HepG2 (cell line): ENCODE results near the gene CACNG7. TPM values are rescaled to one million over a fixed set of nuclear protein-coding genes. Genes with fewer than 3 reads are reported as not detected.

ENCODE experiments used
- ATAC-seq: fragments of 200-7000 bp; cut with Tn5 transposase; 3 replicates; pipeline ENCODE4 v1.9.1; 2020; ENCODE audit warnings: mild to moderate bottlenecking, moderate library complexity
- BruUV-seq: library from RNA; stranded (reverse); fragments of 400-500 nt; replicated peaks from 2 replicates; lab custom pipeline; 2021; lab: Mats Ljungman, UMichigan
- CTCF ChIA-PET: fragments of 300-600 bp; formaldehyde crosslinking; extraction: SDS; loops from one replicate; lab custom pipeline; 2021; ENCODE audit warnings: low total read pairs, inconsistent platforms, low intra/inter-chr PET ratio; lab: Yijun Ruan, JAX
- POLR2A ChIA-PET: fragments of 350-600 bp; sonication (Branson Sonifier 250); formaldehyde crosslinking; loops from one replicate; lab custom pipeline; 2020; ENCODE audit warnings: antibody characterized with exemption, inconsistent platforms; lab: Yijun Ruan, JAX
- DNase-seq: peaks from one replicate; pipeline ENCODE4 v3.0.0-alpha.2; 2015; ENCODE audit warnings: low spot score
- FAIRE-seq: peaks from 3 replicates; lab custom pipeline; 2011; peaks lifted over from hg19 to GRCh38; lab: Jason Lieb, UNC
- H2AFZ ChIP-seq: one replicate; pipeline ENCODE4 v1.6.1; 2011; ENCODE audit warnings: low read length, inconsistent platforms
- H3K27ac ChIP-seq: fragments of 300-600 bp; 3 replicates; pipeline ENCODE4 v1.8.0; 2011; ENCODE audit warnings: mixed run types, mild to moderate bottlenecking, mixed read lengths, low read length, inconsistent platforms; ENCODE audit not compliant: insufficient read depth; ENCODE audit errors: extremely low read length
- H3K27me3 ChIP-seq, 2 experiments: fragments of 200-600 bp in 1 of 2; 2 replicates in 1 of 2; 3 replicates in 1 of 2; pipeline versions ENCODE4 v1.6.0 to v1.8.0; 2011; ENCODE audit warnings: low read length in 2 of 2, mild to moderate bottlenecking in 2 of 2, moderate library complexity in 2 of 2, inconsistent platforms in 1 of 2; ENCODE audit not compliant: insufficient read depth in 2 of 2, control insufficient read depth in 1 of 2
- H3K36me3 ChIP-seq, 2 experiments: fragments of 200-600 bp in 1 of 2; replicated peaks in 1 of 2; 2 replicates in 1 of 2; 3 replicates in 1 of 2; pipeline versions ENCODE4 v1.5.1 to v1.8.0; 2011; ENCODE audit warnings: low read length in 2 of 2, inconsistent platforms in 1 of 2; ENCODE audit not compliant: insufficient read depth in 2 of 2, control insufficient read depth in 1 of 2
- H3K4me1 ChIP-seq: 2 replicates; pipeline ENCODE4 v1.5.1; 2012; ENCODE audit warnings: low read length, inconsistent platforms; ENCODE audit not compliant: insufficient read depth
- H3K4me2 ChIP-seq: 2 replicates; pipeline ENCODE4 v1.6.0; 2011; ENCODE audit warnings: low read depth, low read length, inconsistent platforms
- H3K4me3 ChIP-seq, 3 experiments: fragments of 200-600 bp in 1 of 3; sonication (generic), shearing (Covaris generic) in 1 of 3; replicated peaks in 1 of 3; 2 replicates each; pipeline ENCODE4 v1.5.1; 2011 to 2016; ENCODE audit warnings: low read length in 3 of 3, inconsistent platforms in 2 of 3, low read depth in 2 of 3, mild to moderate bottlenecking in 2 of 3, control low read depth in 1 of 3, mixed read lengths in 1 of 3; ENCODE audit not compliant: insufficient read depth in 1 of 3
- H3K79me2 ChIP-seq: one replicate; pipeline ENCODE4 v1.6.1; 2011; ENCODE audit warnings: low read length, inconsistent platforms; ENCODE audit not compliant: insufficient read depth
- H3K9ac ChIP-seq: 2 replicates; pipeline ENCODE4 v1.6.0; 2011; ENCODE audit warnings: mild to moderate bottlenecking, low read depth, low read length, inconsistent platforms; ENCODE audit not compliant: insufficient read depth
- H3K9me3 ChIP-seq: 2 replicates; pipeline ENCODE4 v1.5.1; 2012; ENCODE audit warnings: mild to moderate bottlenecking, low read length
- H4K20me1 ChIP-seq: 2 replicates; pipeline ENCODE4 v1.6.0; 2011; ENCODE audit warnings: inconsistent platforms, mild to moderate bottlenecking, low read length, moderate library complexity; ENCODE audit not compliant: insufficient read depth
- AKAP8 ChIP-seq: sonication (generic); formaldehyde crosslinking; IDR thresholded peaks from 2 replicates; pipeline ENCODE4 v1.5.1; 2020; ENCODE audit warnings: mild to moderate bottlenecking, missing genetic modification reagents
- GATAD1 ChIP-seq: IDR thresholded peaks from 2 replicates; pipeline ENCODE4 v1.6.1; 2016; ENCODE audit warnings: missing genetic modification reagents, missing compliant biosample characterization
- HNRNPUL1 ChIP-seq: fragments of 200-400 bp; formaldehyde crosslinking; IDR thresholded peaks from 2 replicates; pipeline ENCODE4 v1.6.1; 2017; ENCODE audit warnings: low read depth, mild to moderate bottlenecking, low read length, moderate library complexity
- SRSF4 ChIP-seq: fragments of 200-400 bp; formaldehyde crosslinking; IDR thresholded peaks from one replicate; pipeline ENCODE4 v1.6.1; 2018; ENCODE audit warnings: mild to moderate bottlenecking, low read depth, low read length, moderate library complexity; ENCODE audit not compliant: poor library complexity, severe bottlenecking
- TCF7 ChIP-seq: sonication (generic); IDR thresholded peaks from 2 replicates; pipeline ENCODE4 v1.6.1; 2016; ENCODE audit warnings: antibody characterized with exemption, low read depth
- TOPORS ChIP-seq: sonication (generic); formaldehyde crosslinking; IDR thresholded peaks from 2 replicates; pipeline ENCODE4 v1.8.0; 2023; ENCODE audit warnings: mild to moderate bottlenecking, missing genetic modification reagents
- TRAFD1 ChIP-seq: sonication (generic); formaldehyde crosslinking; IDR thresholded peaks from 2 replicates; pipeline ENCODE4 v1.5.1; 2020; ENCODE audit warnings: missing genetic modification reagents, mild to moderate bottlenecking, borderline replicate concordance
- ZBTB8A ChIP-seq: sonication (generic); formaldehyde crosslinking; IDR thresholded peaks from 2 replicates; pipeline ENCODE4 v1.4.0; 2020; ENCODE audit warnings: mild to moderate bottlenecking, low read depth, missing genetic modification reagents, borderline replicate concordance
- ZNF326 ChIP-seq: sonication (generic); formaldehyde crosslinking; IDR thresholded peaks from 2 replicates; pipeline ENCODE4 v1.4.0; 2020; ENCODE audit warnings: missing genetic modification reagents, borderline replicate concordance
- ZNF333 ChIP-seq: sonication (generic); formaldehyde crosslinking; IDR thresholded peaks from 2 replicates; pipeline ENCODE4 v1.4.0; 2020; ENCODE audit warnings: mild to moderate bottlenecking, missing genetic modification reagents, borderline replicate concordance
- ZNF382 ChIP-seq: sonication (generic); formaldehyde crosslinking; IDR thresholded peaks from 2 replicates; pipeline ENCODE4 v1.5.0; 2020; ENCODE audit warnings: missing genetic modification reagents, mild to moderate bottlenecking, borderline replicate concordance
- ZNF672 ChIP-seq: sonication (generic); formaldehyde crosslinking; IDR thresholded peaks from 2 replicates; pipeline ENCODE4 v1.8.1; 2022; ENCODE audit warnings: missing genetic modification reagents
- WGBS: methylation state at CpG from one replicate; pipeline ENCODE4 v1.1.6; 2017; ENCODE audit warnings: low lambda C conversion rate; 5-methylcytosine and 5-hydroxymethylcytosine counted together
- in situ Hi-C: cut with HindIII; loops from 2 replicates; pipeline ENCODE4 v1.10.0; 2017; ENCODE audit warnings: low pct_unique_long_range_greater_than_20kb; ENCODE audit not compliant: extremely low pct_ligation_motif_present
- intact Hi-C: fragments of 100-400 bp; cut with micrococcal nuclease; formaldehyde crosslinking; loops from one replicate; pipeline ENCODE4 v1.10.0; 2022; ENCODE audit not compliant: unreplicated experiment
- polyA plus RNA-seq, 8 experiments: library from polyadenylated mRNA; depleted of rRNA in 3 of 8; stranded (reverse) in 7 of 8; unstranded in 1 of 8; fragments of >200 nt; fragmentation: Illumina TruSeq in 4 of 8; extraction: Trizol in 4 of 8; gene quantifications; 2 replicates each; pipeline versions ENCODE4 v1.2.1 to v1.2.3, GENCODE V29; 2011 to 2016; ENCODE audit warnings: low read depth in 4 of 8, missing spikeins in 1 of 8, mixed read lengths in 1 of 8; ENCODE audit not compliant: insufficient read depth in 1 of 8
- total RNA-seq, 5 experiments: library from RNA; depleted of rRNA; stranded (reverse); fragments of >200 nt; fragmentation: Illumina TruSeq; extraction: Trizol; gene quantifications; 2 replicates each; pipeline ENCODE4 v1.2.3, GENCODE V29; 2016; ENCODE audit warnings: low read depth in 1 of 5
- TF ChIP-seq, protein P1 (sequence below): sonication (generic); formaldehyde crosslinking; IDR thresholded peaks from 2 replicates; pipeline ENCODE4 v1.4.0; 2020; ENCODE audit warnings: missing genetic modification reagents
- TF ChIP-seq, protein P2 (sequence below): IDR thresholded peaks from 2 replicates; pipeline ENCODE4 v1.6.1; 2016; ENCODE audit warnings: missing compliant biosample characterization, missing genetic modification reagents, borderline replicate concordance

CACNG7 gene
- total and polyA plus RNA-seq, 2 of the 13 experiments (the other 11 are each of a cell fraction or from before 2014, with no cell fraction given) = not detected

GRCh38 chr19:53960886-53961285, 51.8 kb downstream of the CACNG7 start:
- Histone ChIP-seq H3K27ac (no peak overlapping the region), H4K20me1 (no peaks in the 10 kb centered on the region), H3K4me2 (no peak overlapping the region), H3K9me3 (no peaks in the 10 kb centered on the region), H3K27me3 (peaks cover 9 to 50% of the 10 kb centered on the region in 2 experiments; a peak in 4 of 5 replicates), H3K4me3 (no peak overlapping the region), H3K79me2 (no peaks in the 10 kb centered on the region), H2AFZ (no peak overlapping the region), H3K4me1 (no peaks in the 10 kb centered on the region), H3K9ac (no peak overlapping the region)
- POLR2A ChIA-PET = no interaction called here
- no peak for FAIRE-seq
- DNase-seq = no peak
- 7% methylated on average over 8 of the region's 8 CpGs for WGBS
- intact Hi-C loops (no loop called here), in situ Hi-C loops (no loop called here)
- no peak for ATAC-seq
- CTCF ChIA-PET = no interaction called here
- TF ChIP-seq ZNF382 (CRISPR knock-in tag) (no peak), HNRNPUL1 (no peak), SRSF4 (no peak), TOPORS (CRISPR knock-in tag) (no peak), GATAD1 (CRISPR knock-in tag) (no peak), TCF7 (no peak), ZNF326 (CRISPR knock-in tag) (no peak), TRAFD1 (CRISPR knock-in tag) (no peak), ZNF333 (CRISPR knock-in tag) (no peak), ZBTB8A (no peak), AKAP8 (CRISPR knock-in tag) (no peak), ZNF672 (CRISPR knock-in tag) (no peak)
- TF ChIP-seq, protein P1, sequence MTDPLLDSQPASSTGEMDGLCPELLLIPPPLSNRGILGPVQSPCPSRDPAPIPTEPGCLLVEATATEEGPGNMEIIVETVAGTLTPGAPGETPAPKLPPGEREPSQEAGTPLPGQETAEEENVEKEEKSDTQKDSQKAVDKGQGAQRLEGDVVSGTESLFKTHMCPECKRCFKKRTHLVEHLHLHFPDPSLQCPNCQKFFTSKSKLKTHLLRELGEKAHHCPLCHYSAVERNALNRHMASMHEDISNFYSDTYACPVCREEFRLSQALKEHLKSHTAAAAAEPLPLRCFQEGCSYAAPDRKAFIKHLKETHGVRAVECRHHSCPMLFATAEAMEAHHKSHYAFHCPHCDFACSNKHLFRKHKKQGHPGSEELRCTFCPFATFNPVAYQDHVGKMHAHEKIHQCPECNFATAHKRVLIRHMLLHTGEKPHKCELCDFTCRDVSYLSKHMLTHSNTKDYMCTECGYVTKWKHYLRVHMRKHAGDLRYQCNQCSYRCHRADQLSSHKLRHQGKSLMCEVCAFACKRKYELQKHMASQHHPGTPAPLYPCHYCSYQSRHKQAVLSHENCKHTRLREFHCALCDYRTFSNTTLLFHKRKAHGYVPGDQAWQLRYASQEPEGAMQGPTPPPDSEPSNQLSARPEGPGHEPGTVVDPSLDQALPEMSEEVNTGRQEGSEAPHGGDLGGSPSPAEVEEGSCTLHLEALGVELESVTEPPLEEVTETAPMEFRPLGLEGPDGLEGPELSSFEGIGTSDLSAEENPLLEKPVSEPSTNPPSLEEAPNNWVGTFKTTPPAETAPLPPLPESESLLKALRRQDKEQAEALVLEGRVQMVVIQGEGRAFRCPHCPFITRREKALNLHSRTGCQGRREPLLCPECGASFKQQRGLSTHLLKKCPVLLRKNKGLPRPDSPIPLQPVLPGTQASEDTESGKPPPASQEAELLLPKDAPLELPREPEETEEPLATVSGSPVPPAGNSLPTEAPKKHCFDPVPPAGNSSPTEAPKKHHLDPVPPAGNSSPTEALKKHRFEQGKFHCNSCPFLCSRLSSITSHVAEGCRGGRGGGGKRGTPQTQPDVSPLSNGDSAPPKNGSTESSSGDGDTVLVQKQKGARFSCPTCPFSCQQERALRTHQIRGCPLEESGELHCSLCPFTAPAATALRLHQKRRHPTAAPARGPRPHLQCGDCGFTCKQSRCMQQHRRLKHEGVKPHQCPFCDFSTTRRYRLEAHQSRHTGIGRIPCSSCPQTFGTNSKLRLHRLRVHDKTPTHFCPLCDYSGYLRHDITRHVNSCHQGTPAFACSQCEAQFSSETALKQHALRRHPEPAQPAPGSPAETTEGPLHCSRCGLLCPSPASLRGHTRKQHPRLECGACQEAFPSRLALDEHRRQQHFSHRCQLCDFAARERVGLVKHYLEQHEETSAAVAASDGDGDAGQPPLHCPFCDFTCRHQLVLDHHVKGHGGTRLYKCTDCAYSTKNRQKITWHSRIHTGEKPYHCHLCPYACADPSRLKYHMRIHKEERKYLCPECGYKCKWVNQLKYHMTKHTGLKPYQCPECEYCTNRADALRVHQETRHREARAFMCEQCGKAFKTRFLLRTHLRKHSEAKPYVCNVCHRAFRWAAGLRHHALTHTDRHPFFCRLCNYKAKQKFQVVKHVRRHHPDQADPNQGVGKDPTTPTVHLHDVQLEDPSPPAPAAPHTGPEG (CRISPR knock-in tag) = no peak
- TF ChIP-seq, protein P2, sequence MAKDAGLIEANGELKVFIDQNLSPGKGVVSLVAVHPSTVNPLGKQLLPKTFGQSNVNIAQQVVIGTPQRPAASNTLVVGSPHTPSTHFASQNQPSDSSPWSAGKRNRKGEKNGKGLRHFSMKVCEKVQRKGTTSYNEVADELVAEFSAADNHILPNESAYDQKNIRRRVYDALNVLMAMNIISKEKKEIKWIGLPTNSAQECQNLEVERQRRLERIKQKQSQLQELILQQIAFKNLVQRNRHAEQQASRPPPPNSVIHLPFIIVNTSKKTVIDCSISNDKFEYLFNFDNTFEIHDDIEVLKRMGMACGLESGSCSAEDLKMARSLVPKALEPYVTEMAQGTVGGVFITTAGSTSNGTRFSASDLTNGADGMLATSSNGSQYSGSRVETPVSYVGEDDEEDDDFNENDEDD (CRISPR knock-in tag) = no peak
- TF ChIP-seq, all 625 proteins: peak for 0
- no TSS peak for BruUV-seq
- H3K36me3 ChIP-seq = no peaks in the 10 kb centered on the region
